ENCODE results near the gene CDC45.

GRCh38 chr22:19440411-19441195 lies 39.1 kb upstream of the CDC45 start:
- TF ChIP-seq POLR2A (IDR thresholded peaks at IDR 0.05) (peak in 1 of 2 donors; percentile 54), CTCF (IDR thresholded peaks at IDR 0.05 in 4 of 5, conservative IDR thresholded peaks at IDR 0.05 in 1 of 5) (no peak)
